ENCODE measurements around the gene EPC1.

DNA sequence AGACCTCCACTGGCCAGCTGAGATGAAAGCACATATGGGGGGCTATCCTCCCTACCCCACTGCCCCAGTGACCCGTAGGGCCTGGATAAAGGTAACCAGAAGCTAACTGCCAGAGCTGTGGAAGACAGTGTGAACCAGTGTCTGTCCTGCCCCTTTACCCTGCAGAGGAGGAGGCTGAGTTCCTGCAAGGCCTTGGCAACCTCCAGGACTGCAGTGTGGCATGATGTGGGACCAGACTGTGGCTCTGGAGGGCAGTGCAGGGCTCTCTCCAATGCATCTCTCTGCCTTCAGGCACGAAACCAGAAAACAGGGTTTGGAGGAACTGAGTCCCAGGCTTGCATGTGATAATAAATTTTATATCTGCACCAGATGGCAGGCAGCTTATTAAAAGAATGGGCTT, 93.1 kb downstream of the EPC1 start:
- no peak for TF ChIP-seq CTCF (IDR thresholded peaks at IDR 0.05)
- no peak for TF ChIP-seq POLR2A (IDR thresholded peaks at IDR 0.05)
